ENCODE results near the gene CCDC85A. TPM values are rescaled to one million over a fixed set of nuclear protein-coding genes. Genes with fewer than 3 reads are reported as not detected.
A peak's percentile ranks its signal among the peaks of the same experiment; 100 is the strongest.

The CCDC85A gene
- total RNA-seq, 1 experiment from 2014 or later, result not detected

- CTCF ChIA-PET, result no interaction called here
- H3K4me1 Mint-ChIP-seq (ENCODE audit: low read depth, unreplicated experiment), result peaks cover 10% of the 10 kb centered on the region
- H3K27me3 Mint-ChIP-seq (ENCODE audit: insufficient read depth, unreplicated experiment), result peaks cover 35% of the 10 kb centered on the region
- Histone ChIP-seq H3K4me3 (ENCODE audit: low read depth, low read length) (no peak overlapping the region), H3K27me3 (replicated peaks; ENCODE audit: control insufficient read depth, insufficient read depth, low read length) (peaks cover 10% of the 10 kb centered on the region), H3K4me1 (0 out of 2 replicates have a peak, but pooled peaks cover 9% of the 10 kb centered on the region), H3K9me3 (no peaks in the 10 kb centered on the region), H3K36me3 (ENCODE audit: control insufficient read depth, insufficient read depth, low read length) (no peaks in the 10 kb centered on the region)
- BruUV-seq (replicated peaks), result no TSS peak
- no peak overlapping the region for H3K27ac Mint-ChIP-seq (ENCODE audit: unreplicated experiment)
- no peaks in the 10 kb centered on the region for H3K36me3 Mint-ChIP-seq (ENCODE audit: insufficient read depth, unreplicated experiment)
- POLR2A ChIA-PET, result no interaction called here
- H3K4me3 Mint-ChIP-seq (ENCODE audit: unreplicated experiment), result peak overlapping the region; percentile 54
- H3K9me3 Mint-ChIP-seq (ENCODE audit: unreplicated experiment), result no peaks in the 10 kb centered on the region
- intact Hi-C loops (cut with micrococcal nuclease; ENCODE audit: unreplicated experiment), result loop anchor here (10.0 kb wide), 1 partner anchor 1189 kb away; no protein-coding TSS in a partner anchor
- TF ChIP-seq CTCF (IDR thresholded peaks at IDR 0.05; ENCODE audit: insufficient read depth in 1 of 2, low read depth in 1 of 2, low read length in 1 of 2, severe bottlenecking in 1 of 2, unreplicated experiment in 1 of 2), result no peak
- DNase-seq, result peak in 1 of 2 experiments; percentile 12
Measured at GRCh38 chr2:56185582-56186046, 1.8 kb downstream of the CCDC85A start.

GRCh38 chr2:56191617-56192016, 7.8 kb downstream of the CCDC85A start:
- intact Hi-C loops (cut with micrococcal nuclease; ENCODE audit: unreplicated experiment), result loop anchor here (1.0 to 10.0 kb wide), 4 partner anchors 26 to 1306 kb away; no protein-coding TSS in a partner anchor
- peaks cover 28% of the 10 kb centered on the region for H3K27me3 Mint-ChIP-seq (ENCODE audit: insufficient read depth, unreplicated experiment)

GRCh38 chr2:56192664-56193305, 9.0 kb downstream of the CCDC85A start:
- H3K9me3 ChIP-seq, result no peaks in the 10 kb centered on the region
- H3K4me3 ChIP-seq (ENCODE audit: low read depth, low read length), result no peak overlapping the region
- Mint-ChIP-seq H3K4me3 (ENCODE audit: unreplicated experiment) (no peak overlapping the region), H3K9me3 (ENCODE audit: unreplicated experiment) (no peaks in the 10 kb centered on the region), H3K36me3 (ENCODE audit: insufficient read depth, unreplicated experiment) (no peaks in the 10 kb centered on the region), H3K27me3 (ENCODE audit: insufficient read depth, unreplicated experiment) (peaks cover 24% of the 10 kb centered on the region), H3K27ac (ENCODE audit: unreplicated experiment) (no peak overlapping the region), H3K4me1 (ENCODE audit: low read depth, unreplicated experiment) (peaks cover 6% of the 10 kb centered on the region)
- no peaks in the 10 kb centered on the region for H3K36me3 ChIP-seq (ENCODE audit: control insufficient read depth, insufficient read depth, low read length)
- TF ChIP-seq CTCF (IDR thresholded peaks at IDR 0.05; ENCODE audit: insufficient read depth in 1 of 2, low read depth in 1 of 2, low read length in 1 of 2, severe bottlenecking in 1 of 2, unreplicated experiment in 1 of 2), result no peak
- intact Hi-C loops (cut with micrococcal nuclease; ENCODE audit: unreplicated experiment), result loop anchor here (5.0 to 10.0 kb wide), 2 partner anchors 332 to 1305 kb away; no protein-coding TSS in a partner anchor
- no peaks in the 10 kb centered on the region for H3K4me1 ChIP-seq
- CTCF ChIA-PET, result no interaction called here
- POLR2A ChIA-PET, result no interaction called here
- peaks cover 1% of the 10 kb centered on the region; the same call in 1 of the 2 replicates for H3K27me3 ChIP-seq (replicated peaks; ENCODE audit: control insufficient read depth, insufficient read depth, low read length)
- DNase-seq, result no peak
- no TSS peak for BruUV-seq (replicated peaks)

More at GRCh38 chr2:56191617-56192016, 7.8 kb downstream of the CCDC85A start:
- peak; percentile 52 to 78 for TF ChIP-seq CTCF (IDR thresholded peaks at IDR 0.05; ENCODE audit: insufficient read depth in 1 of 2, low read depth in 1 of 2, low read length in 1 of 2, severe bottlenecking in 1 of 2, unreplicated experiment in 1 of 2)
- no peaks in the 10 kb centered on the region for H3K9me3 Mint-ChIP-seq (ENCODE audit: unreplicated experiment)
- no peaks in the 10 kb centered on the region for H3K36me3 Mint-ChIP-seq (ENCODE audit: insufficient read depth, unreplicated experiment)
- CTCF ChIA-PET, result interaction anchor here (0.7 kb wide), 1 partner anchor 26 kb away, joined by 3 read pairs; no protein-coding TSS in a partner anchor
- no peak overlapping the region for H3K4me3 Mint-ChIP-seq (ENCODE audit: unreplicated experiment)
- H3K27me3 ChIP-seq (replicated peaks; ENCODE audit: control insufficient read depth, insufficient read depth, low read length), result peaks cover 1% of the 10 kb centered on the region; the same call in 1 of the 2 replicates
- peaks cover 6% of the 10 kb centered on the region for H3K4me1 Mint-ChIP-seq (ENCODE audit: low read depth, unreplicated experiment)
- no peak overlapping the region for H3K4me3 ChIP-seq (ENCODE audit: low read depth, low read length)
- peak; percentile 68 to 70 for DNase-seq
- no peaks in the 10 kb centered on the region for H3K36me3 ChIP-seq (ENCODE audit: control insufficient read depth, insufficient read depth, low read length)
- BruUV-seq (replicated peaks), result no TSS peak
- H3K4me1 ChIP-seq, result no peaks in the 10 kb centered on the region
- H3K9me3 ChIP-seq, result no peaks in the 10 kb centered on the region
- POLR2A ChIA-PET, result no interaction called here
- H3K27ac Mint-ChIP-seq (ENCODE audit: unreplicated experiment), result no peak overlapping the region
